ENCODE data around the gene TTC1. TPM values are rescaled to one million over a fixed set of nuclear protein-coding genes. Genes with fewer than 3 reads are reported as not detected.
A peak's percentile ranks its signal among the peaks of the same experiment; 100 is the strongest.

TTC1 gene
- total and polyA plus RNA-seq, 8 donors = 2.3 to 50.0 (median 33.0) TPM

- no peak for DNase-seq
- Histone ChIP-seq H3K27me3 (no peaks in the 10 kb centered on the region), H3K27ac (no peak overlapping the region), H3K4me1 (peaks cover 0 to 15% (median 0%) of the 10 kb centered on the region in 4 donors), H3K4me3 (no peak overlapping the region), H3K9me3 (no peaks in the 10 kb centered on the region), H3K36me3 (peaks cover 0 to 42% (median 38%) of the 10 kb centered on the region in 4 donors)
- TF ChIP-seq POLR2AphosphoS5 (IDR thresholded peaks at IDR 0.05) = no peak
- TF ChIP-seq EP300 (IDR thresholded peaks at IDR 0.05) = no peak
- TF ChIP-seq CTCF (IDR thresholded peaks at IDR 0.05) = no peak
- TF ChIP-seq POLR2A (IDR thresholded peaks at IDR 0.05) = no peak
- WGBS, 5 donors = 66 to 85% (median 73%) methylated on average over 2 of the region's 2 CpGs
- intact Hi-C loops (cut with DNase I; ENCODE audit: low total_unique reads) = no loop called here
Observed at GRCh38 chr5:160076997-160077396, 68.1 kb downstream of the TTC1 start.

GRCh38 chr5:160079753-160080152 lies 70.8 kb downstream of the TTC1 start:
- DNase-seq = no peak
- Histone ChIP-seq H3K4me1 (peaks cover 0 to 25% (median 7%) of the 10 kb centered on the region in 4 donors), H3K9me3 (no peaks in the 10 kb centered on the region), H3K36me3 (peaks cover 0 to 34% (median 30%) of the 10 kb centered on the region in 4 donors), H3K27ac (no peak overlapping the region), H3K4me3 (no peak overlapping the region), H3K27me3 (no peaks in the 10 kb centered on the region)
- 88 to 97% (median 91%) methylated on average over 2 of the region's 2 CpGs for WGBS, 5 donors
- TF ChIP-seq POLR2A (IDR thresholded peaks at IDR 0.05) (no peak), CTCF (IDR thresholded peaks at IDR 0.05) (no peak), POLR2AphosphoS5 (IDR thresholded peaks at IDR 0.05) (no peak), EP300 (IDR thresholded peaks at IDR 0.05) (no peak)
- intact Hi-C loops (cut with DNase I; ENCODE audit: low total_unique reads) = no loop called here

- no peak overlapping the region for H3K27ac ChIP-seq
- intact Hi-C loops (cut with DNase I; ENCODE audit: low total_unique reads) = no loop called here
- no peaks in the 10 kb centered on the region for H3K27me3 ChIP-seq
- peaks cover 0 to 27% (median 22%) of the 10 kb centered on the region in 4 donors for H3K36me3 ChIP-seq
- H3K9me3 ChIP-seq = no peaks in the 10 kb centered on the region
- no peak for DNase-seq
- H3K4me3 ChIP-seq = no peak overlapping the region
- peaks cover 0 to 25% (median 7%) of the 10 kb centered on the region in 4 donors for H3K4me1 ChIP-seq
- WGBS, 5 donors = 67 to 72% (median 69%) methylated on average over 3 of the region's 3 CpGs
- TF ChIP-seq POLR2A (IDR thresholded peaks at IDR 0.05) = no peak
- no peak for TF ChIP-seq POLR2AphosphoS5 (IDR thresholded peaks at IDR 0.05)
Observed at GRCh38 chr5:160081495-160081894, 72.6 kb downstream of the TTC1 start.

- DNase-seq = peak in 1 of 2 donors; percentile 30
- Histone ChIP-seq H3K4me1 (peaks cover 0 to 25% (median 7%) of the 10 kb centered on the region in 4 donors), H3K27ac (peak overlapping the region in 1 of 5 donors; percentile 4), H3K36me3 (peaks cover 0 to 15% (median 11%) of the 10 kb centered on the region in 4 donors), H3K27me3 (no peaks in the 10 kb centered on the region), H3K4me3 (no peak overlapping the region), H3K9me3 (no peaks in the 10 kb centered on the region)
- TF ChIP-seq EP300 (IDR thresholded peaks at IDR 0.05) = no peak
- TF ChIP-seq POLR2A (IDR thresholded peaks at IDR 0.05) = no peak
- no peak for TF ChIP-seq CTCF (IDR thresholded peaks at IDR 0.05)
- no peak for TF ChIP-seq POLR2AphosphoS5 (IDR thresholded peaks at IDR 0.05)
- intact Hi-C loops (cut with DNase I; ENCODE audit: low total_unique reads) = no loop called here
- WGBS, 5 donors = 70 to 83% (median 81%) methylated on average over 9 of the region's 9 CpGs
Observed at GRCh38 chr5:160082614-160083500, 73.9 kb downstream of the TTC1 start.
